CD14-positive monocyte (primary cell): Measurements from ENCODE around the gene ZNF500. TPM values are rescaled to one million over a fixed set of nuclear protein-coding genes. Genes with fewer than 3 reads are reported as not detected.

Experiments
- DNase-seq, 3 donors: peaks; one replicate each; pipeline ENCODE4 v3.0.0-alpha.2; 2011 to 2022
- H2AFZ ChIP-seq: 2 replicates; pipeline ENCODE4 v1.6.0; 2012; ENCODE audit warnings: mild to moderate bottlenecking, low read depth, low read length, inconsistent platforms; ENCODE audit not compliant: insufficient read depth, poor library complexity, severe bottlenecking
- H3K27ac ChIP-seq, 2 donors: 1 replicate in 1 of 2; 2 replicates in 1 of 2; pipeline ENCODE4 v1.5.1; 2012 to 2013; ENCODE audit warnings: low read length in 2 of 2, control low read depth in 1 of 2, inconsistent platforms in 1 of 2, low read depth in 1 of 2, mild to moderate bottlenecking in 1 of 2
- H3K27me3 ChIP-seq, 2 donors: one replicate each; pipeline versions ENCODE4 v1.6.0 to v1.6.1; 2011 to 2013; ENCODE audit warnings: low read length in 2 of 2; ENCODE audit not compliant: control insufficient read depth in 2 of 2, insufficient read depth in 2 of 2
- H3K36me3 ChIP-seq, 2 donors: replicated peaks in 1 of 2; 1 replicate in 1 of 2; 2 replicates in 1 of 2; pipeline versions ENCODE4 v1.5.1 to v1.6.1; 2012 to 2013; ENCODE audit warnings: low read length in 2 of 2, control low read depth in 1 of 2, inconsistent platforms in 1 of 2, mild to moderate bottlenecking in 1 of 2; ENCODE audit not compliant: insufficient read depth in 2 of 2, control insufficient read depth in 1 of 2
- H3K4me1 ChIP-seq, 2 donors: 1 replicate in 1 of 2; 2 replicates in 1 of 2; pipeline versions ENCODE4 v1.5.1 to v1.6.1; 2012 to 2013; ENCODE audit warnings: low read length in 2 of 2, control low read depth in 1 of 2, inconsistent platforms in 1 of 2, mild to moderate bottlenecking in 1 of 2, moderate library complexity in 1 of 2; ENCODE audit not compliant: insufficient read depth in 2 of 2, control insufficient read depth in 1 of 2
- H3K4me2 ChIP-seq: replicated peaks from 2 replicates; pipeline ENCODE3; 2012; ENCODE audit warnings: low read length, moderate library complexity, mild to moderate bottlenecking; ENCODE audit not compliant: poor library complexity, severe bottlenecking; ENCODE audit errors: extremely low read depth
- H3K4me3 ChIP-seq, 3 experiments: fragments of 200-600 bp in 1 of 3; sonication (generic) in 1 of 3; replicated peaks in 1 of 3; 1 replicate in 2 of 3; 2 replicates in 1 of 3; pipeline ENCODE4 v1.5.1; 2011 to 2013; ENCODE audit warnings: low read length in 3 of 3, mild to moderate bottlenecking in 3 of 3, control low read depth in 2 of 3, low read depth in 2 of 3, inconsistent platforms in 1 of 3, moderate library complexity in 1 of 3
- H3K79me2 ChIP-seq: 2 replicates; pipeline ENCODE4 v1.6.0; 2012; ENCODE audit warnings: mild to moderate bottlenecking, control low read depth, inconsistent platforms, low read length, moderate library complexity; ENCODE audit not compliant: insufficient read depth
- H3K9ac ChIP-seq: 2 replicates; pipeline ENCODE4 v1.6.0; 2017; ENCODE audit warnings: low read length, mild to moderate bottlenecking; ENCODE audit not compliant: insufficient read depth, poor library complexity, severe bottlenecking
- H3K9me3 ChIP-seq, 2 donors: replicated peaks in 1 of 2; 1 replicate in 1 of 2; 2 replicates in 1 of 2; pipeline versions ENCODE4 v1.5.1 to v1.6.1; 2012 to 2013; ENCODE audit warnings: low read length in 2 of 2, control low read depth in 1 of 2; ENCODE audit not compliant: control insufficient read depth in 1 of 2, insufficient read depth in 1 of 2
- H4K20me1 ChIP-seq: 2 replicates; pipeline ENCODE4 v1.6.0; 2012; ENCODE audit warnings: mild to moderate bottlenecking, low read length, control low read depth, moderate library complexity; ENCODE audit not compliant: insufficient read depth
- H3K27ac Mint-ChIP-seq, 7 donors: one replicate each; pipeline ENCODE4 v1.8.0; 2020; ENCODE audit warnings: mild to moderate bottlenecking in 7 of 7, mixed read lengths in 7 of 7, moderate library complexity in 6 of 7, inconsistent platforms in 2 of 7
- H3K27me3 Mint-ChIP-seq, 3 donors: one replicate each; pipeline ENCODE4 v1.8.0; 2021 to 2022; ENCODE audit warnings: low read depth in 3 of 3, mild to moderate bottlenecking in 3 of 3, mixed read lengths in 3 of 3, moderate library complexity in 3 of 3, inconsistent platforms in 1 of 3
- H3K36me3 Mint-ChIP-seq, 2 donors: one replicate each; pipeline ENCODE4 v1.8.0; 2020; ENCODE audit warnings: mixed read lengths in 2 of 2, inconsistent platforms in 1 of 2, mild to moderate bottlenecking in 1 of 2
- H3K4me1 Mint-ChIP-seq: one replicate; pipeline ENCODE4 v1.8.0; 2020; ENCODE audit warnings: mild to moderate bottlenecking, mixed read lengths
- H3K4me3 Mint-ChIP-seq, 2 donors: one replicate each; pipeline ENCODE4 v1.8.0; 2020; ENCODE audit warnings: mild to moderate bottlenecking in 2 of 2, mixed read lengths in 2 of 2, moderate library complexity in 1 of 2
- H3K9me3 Mint-ChIP-seq, 7 donors: one replicate each; pipeline ENCODE4 v1.8.0; 2020 to 2022; ENCODE audit warnings: mixed read lengths in 7 of 7, mild to moderate bottlenecking in 6 of 7, moderate library complexity in 6 of 7, inconsistent platforms in 2 of 7
- CTCF ChIP-seq: fragments of 200-600 bp; IDR thresholded peaks from one replicate; pipeline ENCODE4 v1.8.0; 2022; ENCODE audit warnings: antibody characterized with exemption, mild to moderate bottlenecking
- WGBS: methylation state at CpG from one replicate; pipeline ENCODE4 v1.1.5; 2013; ENCODE audit warnings: missing lambda C conversion rate; ENCODE audit not compliant: insufficient coverage; 5-methylcytosine and 5-hydroxymethylcytosine counted together
- intact Hi-C, 2 donors: fragments of 100-400 bp; cut with micrococcal nuclease; formaldehyde crosslinking; loops; one replicate each; pipeline versions ENCODE4 v1.15.0 to v1.15.1; 2023
- polyA plus RNA-seq, 3 donors: library from polyadenylated mRNA; depleted of rRNA in 1 of 3; unstranded in 2 of 3; stranded (reverse) in 1 of 3; fragments of 300-500 nt in 2 of 3; fragments of >200 nt in 1 of 3; fragmentation: Illumina TruSeq in 2 of 3; gene quantifications; 1 replicate in 2 of 3; 2 replicates in 1 of 3; pipeline ENCODE4 v1.2.3, GENCODE V29; 2012 to 2021

Gene ZNF500
- polyA plus RNA-seq, 3 donors: 2.4 to 5.6 (median 5.2) TPM

DNA sequence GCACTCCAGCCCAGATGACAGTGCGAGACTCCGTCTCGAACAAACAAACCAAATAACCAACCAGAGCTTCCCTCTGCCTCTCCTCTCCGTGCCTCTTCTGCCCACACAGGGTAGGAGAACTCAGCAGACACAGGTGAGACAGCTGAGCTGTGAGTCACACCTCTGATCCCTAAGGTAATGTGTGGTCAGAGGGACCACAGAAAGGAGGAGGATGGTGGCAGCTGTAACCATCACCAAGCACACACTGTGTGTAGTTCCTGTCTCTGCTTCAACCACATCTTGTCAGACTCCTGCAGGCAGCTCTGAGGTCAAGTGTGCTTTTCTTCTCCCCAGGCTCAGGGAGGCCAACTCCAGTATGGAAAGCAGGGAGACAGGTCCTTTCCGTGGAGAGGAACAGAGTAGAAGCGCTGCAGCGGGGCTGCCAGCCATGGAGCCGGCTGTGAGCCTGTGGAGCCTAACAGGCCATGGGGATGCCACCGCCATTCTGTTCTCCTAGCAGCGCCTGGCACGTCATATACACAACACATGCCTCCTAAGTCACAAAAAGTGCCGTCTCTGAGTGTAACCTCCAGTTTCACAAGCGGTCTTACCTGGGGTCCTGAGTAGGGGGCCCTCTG is 66.5 kb downstream of the ZNF500 start:
- H3K4me3 Mint-ChIP-seq: no peak overlapping the region
- H3K27me3 ChIP-seq: no peaks in the 10 kb centered on the region
- no peaks in the 10 kb centered on the region for H3K4me1 ChIP-seq
- H3K4me1 Mint-ChIP-seq: no peaks in the 10 kb centered on the region
- peaks cover 7% of the 10 kb centered on the region for H4K20me1 ChIP-seq
- H3K9ac ChIP-seq: no peak overlapping the region
- H3K9me3 ChIP-seq: no peaks in the 10 kb centered on the region
- WGBS: 91% methylated on average over 5 of the region's 13 CpGs
- TF ChIP-seq CTCF: no peak
- H3K36me3 ChIP-seq: peaks cover 67 to 91% of the 10 kb centered on the region in 2 donors
- no peak overlapping the region for H3K4me3 ChIP-seq
- H3K27ac ChIP-seq: no peak overlapping the region
- no peaks in the 10 kb centered on the region for H3K9me3 Mint-ChIP-seq
- H3K27me3 Mint-ChIP-seq: peaks cover 0 to 2% (median 0%) of the 10 kb centered on the region in 3 donors
- H3K4me2 ChIP-seq: no peak overlapping the region
- intact Hi-C loops: no loop called here
- peaks cover 6% of the 10 kb centered on the region for H3K79me2 ChIP-seq
- DNase-seq: no peak
- H3K27ac Mint-ChIP-seq: peak overlapping the region in 2 of 7 donors; percentile 18 to 42
- H2AFZ ChIP-seq: no peak overlapping the region
- peaks cover 46 to 87% of the 10 kb centered on the region in 2 donors for H3K36me3 Mint-ChIP-seq

- no peak for DNase-seq
- H4K20me1 ChIP-seq: peaks cover 21% of the 10 kb centered on the region
- H3K4me3 Mint-ChIP-seq: no peak overlapping the region
- H3K4me3 ChIP-seq: no peak overlapping the region
- H3K27ac Mint-ChIP-seq: peak overlapping the region in 1 of 7 donors; percentile 25
- peaks cover 39 to 80% of the 10 kb centered on the region in 2 donors for H3K36me3 Mint-ChIP-seq
- no peak overlapping the region for H3K27ac ChIP-seq
- peaks cover 8 to 13% of the 10 kb centered on the region in 2 donors for H3K4me1 ChIP-seq
- H3K36me3 ChIP-seq: peaks cover 63 to 85% of the 10 kb centered on the region in 2 donors
- TF ChIP-seq CTCF: no peak
- no peak overlapping the region for H3K4me2 ChIP-seq
- H3K9me3 ChIP-seq: no peaks in the 10 kb centered on the region
- H3K9me3 Mint-ChIP-seq: no peaks in the 10 kb centered on the region
- H3K9ac ChIP-seq: no peak overlapping the region
- peaks cover 4% of the 10 kb centered on the region for H3K4me1 Mint-ChIP-seq
- 93% methylated on average over 17 of the region's 19 CpGs for WGBS
- peaks cover 20% of the 10 kb centered on the region for H3K79me2 ChIP-seq
- H3K27me3 Mint-ChIP-seq: peaks cover 0 to 2% (median 0%) of the 10 kb centered on the region in 3 donors
- no peaks in the 10 kb centered on the region for H3K27me3 ChIP-seq
- intact Hi-C loops: no loop called here
- H2AFZ ChIP-seq: no peak overlapping the region
Observed at GRCh38 chr16:4699046-4699556, 67.9 kb downstream of the ZNF500 start.
